VCaP (cell line): ENCODE measurements around the gene PDE4D.

Experiments
- H3K27ac ChIP-seq: fragments of 450-650 bp; 2 replicates; pipeline ENCODE4 v1.5.1; 2017
- TF ChIP-seq, protein P1 (sequence below): fragments of 450-650 bp; conservative IDR thresholded peaks from 2 replicates; pipeline ENCODE4 v1.5.1; 2017; ENCODE audit warnings: mild to moderate bottlenecking, moderate library complexity

Gene PDE4D

DNA sequence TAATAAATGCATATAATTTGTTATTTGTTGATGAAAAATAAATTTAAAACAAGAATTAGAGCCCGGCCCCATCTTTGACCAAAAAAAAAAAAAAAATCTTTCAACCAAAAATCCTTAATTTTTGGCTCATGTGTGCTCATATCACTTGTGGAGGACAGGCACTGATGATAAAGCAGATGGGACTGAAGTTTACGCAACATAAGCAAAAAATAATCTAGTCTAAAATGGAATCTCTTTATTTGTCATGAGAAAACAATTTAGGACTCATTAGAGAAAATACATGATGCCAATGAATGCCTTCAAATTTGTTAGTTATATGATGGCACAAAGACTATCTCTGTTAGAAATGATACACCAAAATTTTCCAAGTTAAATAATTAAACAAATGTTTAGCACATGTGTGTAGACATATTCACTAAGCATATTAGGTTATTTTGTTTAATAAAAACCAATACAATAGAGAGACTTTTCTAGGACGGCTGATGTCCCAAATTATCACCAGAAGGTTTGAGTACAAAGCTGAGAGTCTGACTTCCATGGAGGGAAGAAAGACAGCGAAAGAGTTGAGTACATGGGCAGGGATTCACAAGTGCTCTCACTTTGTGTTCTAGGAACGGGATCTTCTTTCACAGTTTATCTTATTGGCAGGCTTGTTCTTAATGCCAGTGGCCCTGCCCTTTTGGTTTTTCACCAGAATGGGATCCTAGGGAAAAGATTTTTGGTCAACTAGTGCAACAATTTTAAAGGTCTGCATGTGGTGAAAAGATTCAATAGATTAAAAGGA lies 689.2 kb downstream of the PDE4D start:
- peak overlapping the region; percentile 69 for H3K27ac ChIP-seq
- TF ChIP-seq, protein P1, sequence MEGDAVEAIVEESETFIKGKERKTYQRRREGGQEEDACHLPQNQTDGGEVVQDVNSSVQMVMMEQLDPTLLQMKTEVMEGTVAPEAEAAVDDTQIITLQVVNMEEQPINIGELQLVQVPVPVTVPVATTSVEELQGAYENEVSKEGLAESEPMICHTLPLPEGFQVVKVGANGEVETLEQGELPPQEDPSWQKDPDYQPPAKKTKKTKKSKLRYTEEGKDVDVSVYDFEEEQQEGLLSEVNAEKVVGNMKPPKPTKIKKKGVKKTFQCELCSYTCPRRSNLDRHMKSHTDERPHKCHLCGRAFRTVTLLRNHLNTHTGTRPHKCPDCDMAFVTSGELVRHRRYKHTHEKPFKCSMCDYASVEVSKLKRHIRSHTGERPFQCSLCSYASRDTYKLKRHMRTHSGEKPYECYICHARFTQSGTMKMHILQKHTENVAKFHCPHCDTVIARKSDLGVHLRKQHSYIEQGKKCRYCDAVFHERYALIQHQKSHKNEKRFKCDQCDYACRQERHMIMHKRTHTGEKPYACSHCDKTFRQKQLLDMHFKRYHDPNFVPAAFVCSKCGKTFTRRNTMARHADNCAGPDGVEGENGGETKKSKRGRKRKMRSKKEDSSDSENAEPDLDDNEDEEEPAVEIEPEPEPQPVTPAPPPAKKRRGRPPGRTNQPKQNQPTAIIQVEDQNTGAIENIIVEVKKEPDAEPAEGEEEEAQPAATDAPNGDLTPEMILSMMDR, result no peak

DNA sequence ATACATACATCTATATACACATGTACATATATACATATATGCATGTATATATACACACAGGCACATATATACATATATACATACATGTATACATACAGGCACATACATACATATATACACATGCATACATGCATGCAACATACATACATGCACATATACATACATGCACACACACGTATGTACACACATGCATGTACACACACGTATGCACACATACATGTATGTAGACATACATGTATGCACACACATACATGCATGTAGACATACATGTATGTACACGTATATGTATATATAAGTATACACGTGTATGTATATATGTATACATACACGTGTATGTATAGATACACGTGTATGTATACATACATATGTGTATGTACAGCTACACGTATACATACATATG lies 693.7 kb downstream of the PDE4D start:
- TF ChIP-seq, protein P1, result no peak
- no peak overlapping the region for H3K27ac ChIP-seq

DNA sequence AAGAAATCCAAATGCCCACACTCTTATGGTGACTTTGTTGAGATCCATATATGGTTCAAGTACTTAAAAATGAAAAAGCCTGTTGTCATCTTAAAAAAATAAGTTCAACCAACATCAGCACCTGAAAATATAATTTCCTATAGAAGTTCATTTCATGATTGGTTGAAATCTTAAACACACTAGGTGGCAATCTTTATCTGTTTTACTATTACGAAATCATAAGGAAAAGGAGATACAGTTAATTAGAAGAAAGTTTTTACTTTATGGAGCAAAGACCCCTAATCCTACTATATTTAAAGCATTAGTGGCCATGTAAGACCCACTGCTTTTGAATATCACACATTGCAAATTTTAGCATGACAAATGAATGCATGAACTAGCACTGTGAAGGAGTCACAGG lies 694.7 kb downstream of the PDE4D start:
- TF ChIP-seq, protein P1, result peak; percentile 12; the same call in 1 of the 2 replicates
- no peak overlapping the region for H3K27ac ChIP-seq

DNA sequence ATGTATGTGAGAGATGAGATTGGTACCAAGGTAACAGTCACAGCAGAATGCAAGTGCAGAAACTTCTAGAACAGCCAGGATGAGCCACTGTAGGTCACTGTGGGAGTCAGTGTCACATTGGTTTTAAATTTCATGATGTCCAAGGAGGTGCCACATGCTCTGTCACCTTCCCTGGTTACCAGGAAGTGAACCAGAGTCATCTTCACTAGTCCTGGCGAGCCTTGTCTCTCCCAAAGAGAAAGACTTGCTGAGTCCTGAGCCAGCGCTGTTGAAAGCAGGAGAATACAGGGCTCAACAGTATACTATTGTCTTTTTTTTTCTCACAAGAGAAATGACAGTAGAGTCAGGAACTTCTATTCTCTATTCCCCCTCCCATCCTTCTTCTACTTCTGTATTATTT lies 695.2 kb downstream of the PDE4D start:
- TF ChIP-seq, protein P1, result no peak
- no peak overlapping the region for H3K27ac ChIP-seq

DNA sequence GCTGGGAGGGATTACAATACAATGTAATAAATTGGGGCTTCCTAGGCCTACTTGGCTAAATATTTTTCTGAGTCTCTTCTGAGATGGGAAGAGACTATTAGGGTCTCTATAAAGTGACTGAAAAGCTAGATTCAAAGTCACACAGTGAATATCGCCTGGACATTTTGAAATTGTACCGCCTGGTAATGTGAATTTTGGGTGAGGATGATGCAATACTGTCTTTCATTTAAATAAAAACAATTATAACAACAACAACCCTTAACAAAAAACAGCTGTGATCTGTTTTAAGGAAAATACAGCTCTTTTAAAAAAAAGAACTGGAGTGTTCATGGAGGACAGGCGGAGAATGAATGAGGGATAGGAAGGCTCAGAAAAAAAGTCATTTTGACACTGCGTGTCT lies 695.6 kb downstream of the PDE4D start:
- TF ChIP-seq, protein P1, result no peak

DNA sequence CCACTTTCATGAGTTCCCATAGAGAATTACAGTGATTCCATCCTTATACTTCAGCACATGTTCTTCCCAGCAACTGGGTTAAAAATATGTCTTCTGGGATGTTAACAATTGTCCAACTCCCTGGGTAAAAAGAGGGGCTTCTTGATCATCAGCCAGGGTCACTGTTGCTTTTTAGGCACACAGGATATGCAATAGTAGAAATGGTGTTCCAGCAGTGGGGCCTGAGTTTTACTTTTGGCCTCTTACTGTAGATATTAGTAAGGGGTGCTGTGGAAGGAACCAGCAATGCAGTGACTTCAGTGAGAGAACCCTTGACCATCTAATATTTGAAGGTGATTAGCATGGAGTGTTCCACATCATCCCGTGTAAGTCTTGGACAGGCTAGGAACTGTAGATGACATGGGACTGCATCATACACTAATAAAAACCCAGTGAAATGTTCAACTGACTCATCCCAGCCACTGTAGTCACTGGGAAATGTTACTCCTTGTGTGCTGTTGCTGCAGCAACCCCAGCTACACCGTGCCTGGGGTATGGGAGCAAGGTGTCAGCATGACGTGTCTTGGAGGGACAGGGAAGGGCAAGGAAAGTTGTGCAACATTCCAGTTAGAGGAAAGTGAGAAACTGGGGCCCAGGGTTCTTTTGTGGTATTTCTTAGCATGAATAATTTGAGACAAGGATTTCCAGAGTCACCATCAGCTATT lies 699.8 kb downstream of the PDE4D start:
- TF ChIP-seq, protein P1, result no peak
- no peak overlapping the region for H3K27ac ChIP-seq

More for the DNA sequence above, 695.6 kb downstream of the PDE4D start:
- no peak overlapping the region for H3K27ac ChIP-seq

DNA sequence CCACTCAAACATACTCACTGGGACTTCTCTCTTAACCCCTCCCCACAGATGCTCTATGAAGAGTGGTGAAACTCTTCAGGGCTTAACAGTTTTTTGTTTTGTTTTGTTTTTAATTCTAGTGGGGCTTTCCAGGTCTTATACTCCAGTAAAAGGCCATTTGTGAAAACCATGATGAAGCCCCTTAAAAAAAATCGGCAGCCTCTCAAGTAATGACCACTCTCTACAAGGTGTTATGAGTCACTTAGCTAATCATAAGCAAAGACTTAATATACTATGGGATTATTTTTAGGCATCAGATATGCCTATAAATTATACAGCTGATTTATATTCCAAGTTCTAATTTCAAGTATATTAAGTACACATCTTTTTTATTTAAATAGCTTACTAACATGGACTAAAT lies 702.8 kb downstream of the PDE4D start:
- no peak overlapping the region for H3K27ac ChIP-seq

More for the DNA sequence above, 702.8 kb downstream of the PDE4D start:
- TF ChIP-seq, protein P1, result no peak
